HCT116 (cell line): ENCODE measurements around the gene TRAPPC12. TPM values are rescaled to one million over a fixed set of nuclear protein-coding genes. Genes with fewer than 3 reads are reported as not detected.

ENCODE experiments used
- ATAC-seq: fragments of 200-7000 bp; cut with Tn5 transposase; 2 replicates; pipeline ENCODE4 v1.9.1; 2020; ENCODE audit warnings: mild to moderate bottlenecking, moderate library complexity
- BruUV-seq: library from RNA; stranded (reverse); fragments of 400-500 nt; replicated peaks from 2 replicates; lab custom pipeline; 2021; lab: Mats Ljungman, UMichigan
- CTCF ChIA-PET: fragments of 300-600 bp; sonication (Branson Sonifier 250); formaldehyde crosslinking; loops from one replicate; lab custom pipeline; 2021; ENCODE audit warnings: antibody characterized with exemption; lab: Charles Lee
- POLR2A ChIA-PET: fragments of 300-600, 350-600 bp; sonication (Branson Sonifier 250); formaldehyde crosslinking; loops from one replicate; lab custom pipeline; 2021; ENCODE audit warnings: antibody characterized with exemption; lab: Charles Lee
- RAD21 ChIA-PET, 2 experiments: fragments of 300-600 bp; sonication (Branson Sonifier 250); formaldehyde crosslinking; loops; one replicate each; lab custom pipeline; 2023; ENCODE audit warnings: low total read pairs in 2 of 2; ENCODE audit not compliant: uncharacterized antibody in 2 of 2, unreplicated experiment in 2 of 2, low non-redundant PET in 1 of 2; lab: Charles Lee
- DNase-seq: peaks from one replicate; pipeline ENCODE4 v3.0.0-alpha.2; 2010; ENCODE audit warnings: low read depth, low spot score
- H2AFZ ChIP-seq: fragments of 200-600 bp; shearing (Covaris generic), sonication (generic); 2 replicates; pipeline ENCODE4 v1.6.1; 2017; ENCODE audit warnings: low read depth, mixed run types, mixed read lengths, antibody characterized with exemption, low read length; ENCODE audit not compliant: poor library complexity, severe bottlenecking
- H3K27ac ChIP-seq: 2 replicates; pipeline ENCODE4 v1.5.1; 2012; ENCODE audit warnings: low read depth, low read length
- H3K27me3 ChIP-seq: fragments of 200-600 bp; sonication (generic); 2 replicates; pipeline ENCODE4 v1.6.1; 2016; ENCODE audit warnings: mixed run types, low read length, mixed read lengths; ENCODE audit not compliant: insufficient read depth
- H3K36me3 ChIP-seq, 2 experiments: fragments of 200-500 bp in 1 of 2; fragments of 200-600 bp in 1 of 2; sonication (Bioruptor generic) in 1 of 2; sonication (generic) in 1 of 2; 2 replicates each; pipeline versions ENCODE4 v1.5.1 to v1.6.1; 2014 to 2016; ENCODE audit warnings: low read length in 2 of 2, inconsistent platforms in 1 of 2, mixed read lengths in 1 of 2, mixed run types in 1 of 2; ENCODE audit not compliant: insufficient read depth in 2 of 2, control insufficient read depth in 1 of 2
- H3K4me1 ChIP-seq, 2 experiments: fragments of 200-600 bp in 1 of 2; sonication (generic) in 1 of 2; 2 replicates each; pipeline versions ENCODE4 v1.5.1 to v1.6.1; 2012 to 2017; ENCODE audit warnings: low read length in 2 of 2, inconsistent platforms in 1 of 2, mild to moderate bottlenecking in 1 of 2, mixed read lengths in 1 of 2, mixed run types in 1 of 2, moderate library complexity in 1 of 2; ENCODE audit not compliant: insufficient read depth in 2 of 2, control insufficient read depth in 1 of 2
- H3K4me2 ChIP-seq: fragments of 200-600 bp; sonication (generic); 2 replicates; pipeline ENCODE4 v1.6.1; 2017; ENCODE audit warnings: mixed run types, low read length, mixed read lengths
- H3K4me3 ChIP-seq, 2 experiments: fragments of 200-600 bp in 1 of 2; sonication (generic) in 1 of 2; replicated peaks in 1 of 2; 2 replicates each; pipeline ENCODE4 v1.5.1; 2011 to 2016; ENCODE audit warnings: low read length in 2 of 2, control low read depth in 1 of 2, low read depth in 1 of 2, mild to moderate bottlenecking in 1 of 2, mixed read lengths in 1 of 2, mixed run types in 1 of 2
- H3K79me2 ChIP-seq: fragments of 200-600 bp; sonication (generic); 2 replicates; pipeline ENCODE4 v1.6.1; 2017; ENCODE audit warnings: mild to moderate bottlenecking, mixed run types, low read length, moderate library complexity, mixed read lengths; ENCODE audit not compliant: insufficient read depth
- H3K9ac ChIP-seq: fragments of 200-600 bp; sonication (generic); 2 replicates; pipeline ENCODE4 v1.6.1; 2016; ENCODE audit warnings: low read length, mixed read lengths
- H3K9me2 ChIP-seq: fragments of 200-600 bp; sonication (generic), shearing (Covaris generic); 2 replicates; pipeline ENCODE4 v1.6.1; 2017; ENCODE audit warnings: mixed run types, mild to moderate bottlenecking, moderate library complexity; ENCODE audit not compliant: insufficient read depth
- H3K9me3 ChIP-seq, 2 experiments: fragments of 200-500 bp in 1 of 2; fragments of 200-600 bp in 1 of 2; sonication (Bioruptor generic) in 1 of 2; sonication (generic) in 1 of 2; 2 replicates each; pipeline ENCODE4 v1.6.1; 2014 to 2017; ENCODE audit warnings: low read length in 2 of 2, mixed read lengths in 2 of 2, inconsistent platforms in 1 of 2, low read depth in 1 of 2, mild to moderate bottlenecking in 1 of 2, mixed run types in 1 of 2, moderate library complexity in 1 of 2; ENCODE audit not compliant: control insufficient read depth in 1 of 2, insufficient read depth in 1 of 2
- H4K20me1 ChIP-seq: fragments of 200-600 bp; sonication (generic), shearing (Covaris generic); 2 replicates; pipeline ENCODE4 v1.6.1; 2017; ENCODE audit warnings: mixed run types, mild to moderate bottlenecking, moderate library complexity; ENCODE audit not compliant: insufficient read depth
- CBX3 ChIP-seq: IDR thresholded peaks from 2 replicates; pipeline ENCODE4 v1.6.1; 2012; ENCODE audit warnings: low read depth
- CTCF ChIP-seq, 3 experiments: fragments of 200-600 bp in 1 of 3; sonication (generic) in 1 of 3; IDR thresholded peaks in 2 of 3; conservative IDR thresholded peaks in 1 of 3; 2 replicates each; pipeline ENCODE4 v1.5.1; 2012 to 2017; ENCODE audit warnings: low read depth in 2 of 3, low read length in 2 of 3, antibody characterized with exemption in 1 of 3, borderline replicate concordance in 1 of 3, control low read depth in 1 of 3, mild to moderate bottlenecking in 1 of 3, mixed read lengths in 1 of 3, mixed run types in 1 of 3, moderate library complexity in 1 of 3; ENCODE audit not compliant: insufficient read depth in 1 of 3
- EGR1 ChIP-seq: IDR thresholded peaks from 2 replicates; pipeline ENCODE4 v1.6.1; 2012; ENCODE audit warnings: low read depth
- ELF1 ChIP-seq: IDR thresholded peaks from 2 replicates; pipeline ENCODE4 v1.6.1; 2012; ENCODE audit warnings: low read depth, borderline replicate concordance
- EZH2phosphoT487 ChIP-seq: fragments of 200-600 bp; IDR thresholded peaks from 2 replicates; pipeline ENCODE4 v1.6.1; 2018; ENCODE audit warnings: antibody characterized with exemption, borderline replicate concordance
- JUND ChIP-seq: IDR thresholded peaks from 2 replicates; pipeline ENCODE4 v1.6.1; 2012
- MAX ChIP-seq: IDR thresholded peaks from 2 replicates; pipeline ENCODE4 v1.6.1; 2012
- POLR2AphosphoS5 ChIP-seq: IDR thresholded peaks from 2 replicates; pipeline ENCODE4 v1.6.1; 2011; ENCODE audit warnings: mild to moderate bottlenecking, low read depth, low read length, moderate library complexity
- RAD21 ChIP-seq: IDR thresholded peaks from 2 replicates; pipeline ENCODE4 v1.6.1; 2012; ENCODE audit warnings: low read depth, mild to moderate bottlenecking
- SP1 ChIP-seq: IDR thresholded peaks from 2 replicates; pipeline ENCODE4 v1.6.1; 2012; ENCODE audit warnings: low read depth
- ZFX ChIP-seq: fragments of 450-650 bp; IDR thresholded peaks from 2 replicates; pipeline ENCODE4 v1.6.1; 2017
- ZNF274 ChIP-seq: fragments of 200-500 bp; sonication (Bioruptor generic); IDR thresholded peaks from 2 replicates; pipeline ENCODE4 v1.6.1; 2014; ENCODE audit warnings: mild to moderate bottlenecking, low read depth, low read length, inconsistent platforms
- intact Hi-C: fragments of 100-400 bp; cut with micrococcal nuclease; formaldehyde crosslinking; loops from 2 replicates; pipeline ENCODE4 v1.10.0; 2022
- total RNA-seq: library from RNA; stranded (reverse); gene quantifications from one replicate; pipeline ENCODE4 v1.2.1, GENCODE V29; 2021; ENCODE audit not compliant: unreplicated experiment

Gene TRAPPC12
- total RNA-seq, 1 experiment from 2014 or later, result 47.4 TPM

- TF ChIP-seq JUND, result no peak
- TF ChIP-seq POLR2AphosphoS5, result no peak
- no peak for TF ChIP-seq CBX3
- TF ChIP-seq CTCF (IDR thresholded peaks at IDR 0.05 in 2 of 3, conservative IDR thresholded peaks at IDR 0.05 in 1 of 3; ENCODE audit: borderline replicate concordance in 1 of 3, insufficient read depth in 1 of 3, low read depth in 2 of 3, low read length in 2 of 3), result no peak
- Histone ChIP-seq H3K36me3 (peaks cover 6 to 9% of the 10 kb centered on the region in 2 experiments; a peak in 3 of 4 replicates), H3K27ac (no peak overlapping the region), H3K4me3 (no peak overlapping the region), H4K20me1 (peaks cover 2% of the 10 kb centered on the region; the same call in 1 of the 2 replicates), H3K9ac (no peak overlapping the region), H3K79me2 (no peaks in the 10 kb centered on the region), H3K4me1 (no peaks in the 10 kb centered on the region), H3K27me3 (no peaks in the 10 kb centered on the region), H2AFZ (no peak overlapping the region), H3K9me2 (no peaks in the 10 kb centered on the region), H3K9me3 (no peaks in the 10 kb centered on the region), H3K4me2 (no peak overlapping the region)
- DNase-seq (no peak), ATAC-seq (no peak)
- RAD21 ChIA-PET, result no interaction called here
- intact Hi-C loops, result no loop called here
- CTCF ChIA-PET, result no interaction called here
- POLR2A ChIA-PET, result no interaction called here
- no TSS peak for BruUV-seq
Measured at GRCh38 chr2:3429066-3429610, 49.6 kb downstream of the TRAPPC12 start.

- ATAC-seq, result no peak
- CTCF ChIA-PET, result no interaction called here
Measured at GRCh38 chr2:3430172-3430571, 50.7 kb downstream of the TRAPPC12 start.

More at GRCh38 chr2:3430172-3430571, 50.7 kb downstream of the TRAPPC12 start:
- Histone ChIP-seq H3K9me2 (no peaks in the 10 kb centered on the region), H3K9ac (no peak overlapping the region), H3K9me3 (no peaks in the 10 kb centered on the region), H3K4me3 (no peak overlapping the region), H3K79me2 (no peaks in the 10 kb centered on the region), H3K36me3 (peaks cover 0 to 9% of the 10 kb centered on the region in 2 experiments; a peak in 3 of 4 replicates), H3K27me3 (no peaks in the 10 kb centered on the region), H4K20me1 (no peaks in the 10 kb centered on the region), H3K27ac (no peak overlapping the region), H3K4me2 (no peak overlapping the region), H2AFZ (no peak overlapping the region), H3K4me1 (no peaks in the 10 kb centered on the region)
- TF ChIP-seq ZNF274 (no peak), SP1 (no peak), CTCF (IDR thresholded peaks at IDR 0.05 in 2 of 3, conservative IDR thresholded peaks at IDR 0.05 in 1 of 3; ENCODE audit: borderline replicate concordance in 1 of 3, insufficient read depth in 1 of 3, low read depth in 2 of 3, low read length in 2 of 3) (no peak), POLR2AphosphoS5 (no peak), EZH2phosphoT487 (no peak), EGR1 (no peak), ZFX (no peak), MAX (no peak), ELF1 (no peak), RAD21 (no peak)
- ChIA-PET POLR2A (no interaction called here), RAD21 (no interaction called here)
- BruUV-seq, result no TSS peak
- intact Hi-C loops, result no loop called here
- no peak for DNase-seq
